ENCODE results near the gene FIGNL2. TPM values are rescaled to one million over a fixed set of nuclear protein-coding genes. Genes with fewer than 3 reads are reported as not detected.
A peak's percentile ranks its signal among the peaks of the same experiment; 100 is the strongest.

FIGNL2 gene
- not detected in 2 replicates for total RNA-seq (2022)
- Bru-seq, nascent RNA: percentile 5 among the genes with signal in this experiment
- not detected for BruChase-seq, experiment 1, labeled RNA remaining after a 6-hour chase
- BruChase-seq, experiment 2, labeled RNA remaining after a 2-hour chase: not detected
- long read RNA-seq: 0 reads

- H3K27ac Mint-ChIP-seq (ENCODE audit: low read depth, unreplicated experiment): no peak within 1 kb of the TSS
- H3K36me3 Mint-ChIP-seq (ENCODE audit: insufficient read depth, unreplicated experiment): no peaks in the 10 kb centered on the region
- CTCF ChIA-PET: no interaction called here
- H3K4me3 Mint-ChIP-seq (ENCODE audit: unreplicated experiment): no peak within 1 kb of the TSS
- no peak for TF ChIP-seq CTCF (IDR thresholded peaks at IDR 0.05; ENCODE audit: unreplicated experiment)
- no peaks in the 10 kb centered on the region for H3K9me3 Mint-ChIP-seq (ENCODE audit: unreplicated experiment)
- POLR2A ChIA-PET: interaction anchor here (0.7 kb wide), 1 partner anchor 13 kb away, joined by 3 read pairs; no protein-coding TSS in a partner anchor
- intact Hi-C loops (cut with micrococcal nuclease): no loop called here
- no peak for DNase-seq (ENCODE audit: unreplicated experiment)
- BruUV-seq (replicated peaks): no TSS peak
- peaks cover 69% of the 10 kb centered on the region for H3K27me3 Mint-ChIP-seq (ENCODE audit: insufficient read depth, unreplicated experiment)
- H3K4me1 Mint-ChIP-seq (ENCODE audit: insufficient read depth, unreplicated experiment): no peaks in the 10 kb centered on the region
Observed at GRCh38 chr12:51848326-51848727, at the start of gene FIGNL2. Gene FIGNL2, minus strand, starts transcription at chr12:51848718. Its CDS starts 26,305 bp downstream, at chr12:51822413.

GRCh38 chr12:51897181-51897580 lies 48.7 kb upstream of the FIGNL2 start:
- DNase-seq (ENCODE audit: unreplicated experiment): no peak
- ChIA-PET POLR2A (interaction anchor here (0.7 kb wide), 1 partner anchor 35 kb away, joined by 3 read pairs; no protein-coding TSS in a partner anchor), CTCF (interaction anchor here (0.6 to 1.3 kb wide), 2 partner anchors 30 to 438 kb away, joined by 3 read pairs; no protein-coding TSS in a partner anchor)
- no peaks in the 10 kb centered on the region for H3K4me1 Mint-ChIP-seq (ENCODE audit: insufficient read depth, unreplicated experiment)
- no peak for TF ChIP-seq CTCF (IDR thresholded peaks at IDR 0.05; ENCODE audit: unreplicated experiment)
- no peak overlapping the region for H3K27ac Mint-ChIP-seq (ENCODE audit: low read depth, unreplicated experiment)
- no TSS peak for BruUV-seq (replicated peaks)
- no peaks in the 10 kb centered on the region for H3K27me3 Mint-ChIP-seq (ENCODE audit: insufficient read depth, unreplicated experiment)
- H3K36me3 Mint-ChIP-seq (ENCODE audit: insufficient read depth, unreplicated experiment): no peaks in the 10 kb centered on the region
- intact Hi-C loops (cut with micrococcal nuclease): no loop called here
- H3K9me3 Mint-ChIP-seq (ENCODE audit: unreplicated experiment): no peaks in the 10 kb centered on the region
- H3K4me3 Mint-ChIP-seq (ENCODE audit: unreplicated experiment): no peak overlapping the region

GRCh38 chr12:51896236-51896635 lies 47.7 kb upstream of the FIGNL2 start:
- TF ChIP-seq CTCF (IDR thresholded peaks at IDR 0.05; ENCODE audit: unreplicated experiment): no peak
- H3K27me3 Mint-ChIP-seq (ENCODE audit: insufficient read depth, unreplicated experiment): no peaks in the 10 kb centered on the region
- no peak overlapping the region for H3K27ac Mint-ChIP-seq (ENCODE audit: low read depth, unreplicated experiment)
- DNase-seq (ENCODE audit: unreplicated experiment): no peak
- intact Hi-C loops (cut with micrococcal nuclease): no loop called here
- BruUV-seq (replicated peaks): no TSS peak
- no peaks in the 10 kb centered on the region for H3K36me3 Mint-ChIP-seq (ENCODE audit: insufficient read depth, unreplicated experiment)
- no peak overlapping the region for H3K4me3 Mint-ChIP-seq (ENCODE audit: unreplicated experiment)
- CTCF ChIA-PET: interaction anchor here (0.6 to 1.5 kb wide), 4 partner anchors 9 to 1784 kb away, joined by 3 to 5 read pairs (median 4); no protein-coding TSS in a partner anchor
- no peaks in the 10 kb centered on the region for H3K4me1 Mint-ChIP-seq (ENCODE audit: insufficient read depth, unreplicated experiment)
- POLR2A ChIA-PET: no interaction called here
- no peaks in the 10 kb centered on the region for H3K9me3 Mint-ChIP-seq (ENCODE audit: unreplicated experiment)

- no peak for TF ChIP-seq CTCF (IDR thresholded peaks at IDR 0.05; ENCODE audit: unreplicated experiment)
- no peak for DNase-seq (ENCODE audit: unreplicated experiment)
- Mint-ChIP-seq H3K4me3 (ENCODE audit: unreplicated experiment) (no peak overlapping the region), H3K27me3 (ENCODE audit: insufficient read depth, unreplicated experiment) (no peaks in the 10 kb centered on the region), H3K36me3 (ENCODE audit: insufficient read depth, unreplicated experiment) (no peaks in the 10 kb centered on the region), H3K9me3 (ENCODE audit: unreplicated experiment) (no peaks in the 10 kb centered on the region), H3K4me1 (ENCODE audit: insufficient read depth, unreplicated experiment) (no peaks in the 10 kb centered on the region), H3K27ac (ENCODE audit: low read depth, unreplicated experiment) (no peak overlapping the region)
- no TSS peak for BruUV-seq (replicated peaks)
- POLR2A ChIA-PET: no interaction called here
- intact Hi-C loops (cut with micrococcal nuclease): loop anchor here (1.0 to 2.0 kb wide), 2 partner anchors 85 to 129 kb away; no protein-coding TSS in a partner anchor
- CTCF ChIA-PET: interaction anchor here (0.8 to 2.5 kb wide), 6 partner anchors 9 to 115 kb away, joined by 3 to 7 read pairs (median 5); no protein-coding TSS in a partner anchor
Observed at GRCh38 chr12:51895378-51896135, 47.0 kb upstream of the FIGNL2 start.

All from MCF 10A (cell line).